Stimulated activated naive CD8-positive, alpha-beta T cell treated with anti-CD3 and anti-CD28 coated beads, Interleukin-15, Interleukin-2, amounts not matched to agents 100 ng/mL and 50 ng/mL, for 24 hours (primary cell): ENCODE data around the gene LPCAT1.

Experiments used
- H3K27ac Mint-ChIP-seq: one replicate; pipeline ENCODE4 v1.8.0; 2021; ENCODE audit warnings: mild to moderate bottlenecking, mixed read lengths
- H3K27me3 Mint-ChIP-seq: one replicate; pipeline ENCODE4 v1.8.0; 2021; ENCODE audit warnings: mixed read lengths
- H3K36me3 Mint-ChIP-seq: one replicate; pipeline ENCODE4 v1.8.0; 2021; ENCODE audit warnings: low read depth, mixed read lengths
- H3K4me1 Mint-ChIP-seq: one replicate; pipeline ENCODE4 v1.8.0; 2021; ENCODE audit warnings: low read depth, mixed read lengths
- H3K4me3 Mint-ChIP-seq: one replicate; pipeline ENCODE4 v1.8.0; 2021; ENCODE audit warnings: mild to moderate bottlenecking, mixed read lengths
- H3K9me3 Mint-ChIP-seq: one replicate; pipeline ENCODE4 v1.8.0; 2021; ENCODE audit warnings: mixed read lengths

LPCAT1 gene

GRCh38 chr5:1418921-1419280 is 104.9 kb downstream of the LPCAT1 start:
- H3K9me3 Mint-ChIP-seq: no peaks in the 10 kb centered on the region
- no peaks in the 10 kb centered on the region for H3K4me1 Mint-ChIP-seq
- no peaks in the 10 kb centered on the region for H3K27me3 Mint-ChIP-seq
- no peak overlapping the region for H3K4me3 Mint-ChIP-seq
- no peaks in the 10 kb centered on the region for H3K36me3 Mint-ChIP-seq
- H3K27ac Mint-ChIP-seq: no peak overlapping the region

GRCh38 chr5:1418238-1418920 is 105.4 kb downstream of the LPCAT1 start:
- no peak overlapping the region for H3K27ac Mint-ChIP-seq
- H3K36me3 Mint-ChIP-seq: no peaks in the 10 kb centered on the region
- no peak overlapping the region for H3K4me3 Mint-ChIP-seq
- no peaks in the 10 kb centered on the region for H3K4me1 Mint-ChIP-seq
- H3K27me3 Mint-ChIP-seq: no peaks in the 10 kb centered on the region
- H3K9me3 Mint-ChIP-seq: no peaks in the 10 kb centered on the region

GRCh38 chr5:1417586-1418225 is 106.1 kb downstream of the LPCAT1 start:
- H3K27me3 Mint-ChIP-seq: no peaks in the 10 kb centered on the region
- H3K4me3 Mint-ChIP-seq: no peak overlapping the region
- no peaks in the 10 kb centered on the region for H3K4me1 Mint-ChIP-seq
- H3K9me3 Mint-ChIP-seq: no peaks in the 10 kb centered on the region
- no peaks in the 10 kb centered on the region for H3K36me3 Mint-ChIP-seq
- no peak overlapping the region for H3K27ac Mint-ChIP-seq

- peaks cover 4% of the 10 kb centered on the region for H3K27me3 Mint-ChIP-seq
- no peak overlapping the region for H3K27ac Mint-ChIP-seq
- H3K4me1 Mint-ChIP-seq: no peaks in the 10 kb centered on the region
- H3K4me3 Mint-ChIP-seq: no peak overlapping the region
- H3K9me3 Mint-ChIP-seq: no peaks in the 10 kb centered on the region
- H3K36me3 Mint-ChIP-seq: no peaks in the 10 kb centered on the region
These were observed 106.8 kb downstream of the LPCAT1 start for GRCh38 chr5:1416856-1417469.

GRCh38 chr5:1415626-1416360 is 108.0 kb downstream of the LPCAT1 start:
- Mint-ChIP-seq H3K9me3 (no peaks in the 10 kb centered on the region), H3K27ac (no peak overlapping the region), H3K4me3 (no peak overlapping the region), H3K27me3 (peaks cover 9% of the 10 kb centered on the region), H3K4me1 (no peaks in the 10 kb centered on the region), H3K36me3 (no peaks in the 10 kb centered on the region)

GRCh38 chr5:1415059-1415425 is 108.7 kb downstream of the LPCAT1 start:
- Mint-ChIP-seq H3K27me3 (peaks cover 12% of the 10 kb centered on the region), H3K27ac (no peak overlapping the region), H3K4me1 (no peaks in the 10 kb centered on the region), H3K9me3 (no peaks in the 10 kb centered on the region), H3K4me3 (no peak overlapping the region), H3K36me3 (no peaks in the 10 kb centered on the region)

- Mint-ChIP-seq H3K36me3 (no peaks in the 10 kb centered on the region), H3K27ac (no peak overlapping the region)
These were observed 109.3 kb downstream of the LPCAT1 start for GRCh38 chr5:1414311-1415058.

GRCh38 chr5:1413611-1414241 is 110.0 kb downstream of the LPCAT1 start:
- H3K36me3 Mint-ChIP-seq: no peaks in the 10 kb centered on the region
- H3K27ac Mint-ChIP-seq: no peak overlapping the region
- H3K27me3 Mint-ChIP-seq: peaks cover 21% of the 10 kb centered on the region
- no peaks in the 10 kb centered on the region for H3K9me3 Mint-ChIP-seq
- no peaks in the 10 kb centered on the region for H3K4me1 Mint-ChIP-seq
- H3K4me3 Mint-ChIP-seq: no peak overlapping the region

More at GRCh38 chr5:1414311-1415058, 109.3 kb downstream of the LPCAT1 start:
- peaks cover 13% of the 10 kb centered on the region for H3K27me3 Mint-ChIP-seq
- H3K4me3 Mint-ChIP-seq: no peak overlapping the region
- no peaks in the 10 kb centered on the region for H3K9me3 Mint-ChIP-seq
- H3K4me1 Mint-ChIP-seq: no peaks in the 10 kb centered on the region

GRCh38 chr5:1413211-1413610 is 110.5 kb downstream of the LPCAT1 start:
- Mint-ChIP-seq H3K27me3 (peaks cover 21% of the 10 kb centered on the region), H3K4me1 (no peaks in the 10 kb centered on the region), H3K9me3 (no peaks in the 10 kb centered on the region), H3K36me3 (no peaks in the 10 kb centered on the region), H3K4me3 (no peak overlapping the region), H3K27ac (no peak overlapping the region)

- no peaks in the 10 kb centered on the region for H3K4me1 Mint-ChIP-seq
- peaks cover 23% of the 10 kb centered on the region for H3K27me3 Mint-ChIP-seq
- H3K27ac Mint-ChIP-seq: no peak overlapping the region
- no peaks in the 10 kb centered on the region for H3K9me3 Mint-ChIP-seq
- no peaks in the 10 kb centered on the region for H3K36me3 Mint-ChIP-seq
- no peak overlapping the region for H3K4me3 Mint-ChIP-seq
These were observed 111.1 kb downstream of the LPCAT1 start for GRCh38 chr5:1412621-1413020.

GRCh38 chr5:1412163-1412562 is 111.6 kb downstream of the LPCAT1 start:
- Mint-ChIP-seq H3K27me3 (peaks cover 26% of the 10 kb centered on the region), H3K36me3 (no peaks in the 10 kb centered on the region), H3K27ac (no peak overlapping the region), H3K4me1 (no peaks in the 10 kb centered on the region), H3K9me3 (no peaks in the 10 kb centered on the region), H3K4me3 (no peak overlapping the region)
